Left kidney (tissue), 2 donors: ENCODE results near the gene BLOC1S3. TPM values are rescaled to one million over a fixed set of nuclear protein-coding genes. Genes with fewer than 3 reads are reported as not detected.

Experiments
- DNase-seq: peaks from one replicate; pipeline ENCODE4 v3.0.0-alpha.2; 2013
- polyA plus RNA-seq: library from polyadenylated mRNA; unstranded; fragments of 120-200 nt; gene quantifications from one replicate; pipeline ENCODE4 v1.2.1, GENCODE V29; 2013; ENCODE audit not compliant: insufficient read length

Gene BLOC1S3
- polyA plus RNA-seq, 1 donor = 9.4 TPM

DNA sequence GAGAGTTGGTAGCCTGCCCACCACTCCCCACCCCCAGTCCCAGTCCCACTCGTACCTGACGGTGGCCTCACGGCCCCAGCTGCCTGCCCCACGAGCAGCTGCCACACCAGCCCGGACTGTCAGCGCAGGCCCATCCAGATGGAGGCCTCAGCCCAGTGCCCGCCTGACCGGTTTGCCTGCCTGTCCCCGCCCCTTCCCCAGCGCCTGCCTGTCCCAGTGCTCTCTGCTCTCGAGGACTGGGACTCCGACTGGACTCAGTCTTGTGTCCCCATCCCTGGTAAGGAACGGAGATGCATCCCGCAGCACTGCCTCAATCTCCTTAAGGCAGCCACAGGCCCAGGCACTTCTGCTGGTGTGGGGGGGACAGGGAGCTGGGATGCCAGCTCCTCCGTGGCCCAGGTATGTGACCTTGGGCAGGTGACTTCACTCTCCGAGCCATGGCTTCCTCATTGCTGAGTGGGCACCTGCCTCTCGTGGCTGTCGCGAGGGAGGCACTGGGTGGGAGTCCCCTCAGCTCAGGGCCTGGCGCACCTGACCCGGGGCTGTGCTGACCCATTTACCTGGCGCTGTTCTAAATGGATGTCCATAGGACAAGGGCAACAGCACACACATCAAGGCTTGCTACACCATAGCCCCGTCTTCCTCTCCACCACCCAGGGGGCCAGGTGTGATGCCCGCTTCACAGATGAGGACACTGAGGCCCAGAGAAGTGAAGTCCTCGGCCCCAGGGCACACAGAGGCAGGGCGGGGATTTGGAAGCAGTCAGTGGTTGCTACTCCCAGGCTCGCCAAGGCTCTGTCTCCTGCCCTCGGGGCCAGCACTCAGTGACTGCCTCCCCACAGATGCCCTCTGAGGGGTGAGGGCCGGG, 17.5 kb upstream of the BLOC1S3 start, which contains the start of gene NKPD1:
TSS of gene NKPD1 (minus strand) at position 113 of the 868 bp plus-strand sequence. CDS start 832 bp downstream, outside the sequence.
- no peak for DNase-seq

DNA sequence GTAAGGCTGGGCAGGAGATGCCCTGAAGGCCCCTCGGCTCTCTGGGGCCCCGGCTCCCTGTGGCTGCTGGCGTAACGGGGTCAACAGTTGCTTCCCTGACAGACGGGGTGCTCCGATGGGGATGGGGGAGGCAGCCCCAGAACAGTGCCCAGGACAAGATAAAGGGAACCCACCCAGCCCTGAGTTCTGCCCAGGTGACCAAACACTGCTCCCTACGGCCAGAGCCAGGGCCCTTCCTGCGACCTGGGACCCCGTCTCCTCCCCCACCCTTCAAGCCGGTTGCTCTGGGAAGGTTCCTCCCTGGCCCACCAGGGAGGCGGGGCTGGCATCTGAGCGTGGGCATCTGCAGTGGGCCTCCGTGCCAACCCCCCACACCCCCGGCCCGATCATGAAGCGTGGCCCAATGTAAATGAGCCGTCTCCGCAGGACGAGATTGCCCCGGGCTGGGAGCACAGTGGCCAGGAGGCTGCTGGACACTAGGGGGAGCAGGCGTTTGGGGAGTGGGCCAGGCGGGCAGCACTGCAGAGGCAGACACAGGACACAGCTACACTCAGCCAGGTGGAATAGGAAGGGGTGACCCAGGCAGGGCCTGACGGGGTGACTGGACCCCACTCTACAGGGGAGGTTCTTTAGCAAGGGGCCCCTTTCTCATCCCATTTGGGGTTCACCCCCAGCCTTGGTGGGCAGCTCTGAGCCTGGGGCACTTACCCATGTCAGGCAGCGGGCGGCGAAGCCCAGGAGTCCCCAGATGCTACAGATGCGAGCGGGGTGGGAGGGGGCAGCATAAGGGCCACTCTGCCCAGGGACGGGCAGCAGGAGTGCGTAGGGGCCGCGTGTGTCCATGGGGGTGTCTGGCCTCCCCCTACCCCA, 16.6 kb upstream of the BLOC1S3 start:
- no peak for DNase-seq

DNA sequence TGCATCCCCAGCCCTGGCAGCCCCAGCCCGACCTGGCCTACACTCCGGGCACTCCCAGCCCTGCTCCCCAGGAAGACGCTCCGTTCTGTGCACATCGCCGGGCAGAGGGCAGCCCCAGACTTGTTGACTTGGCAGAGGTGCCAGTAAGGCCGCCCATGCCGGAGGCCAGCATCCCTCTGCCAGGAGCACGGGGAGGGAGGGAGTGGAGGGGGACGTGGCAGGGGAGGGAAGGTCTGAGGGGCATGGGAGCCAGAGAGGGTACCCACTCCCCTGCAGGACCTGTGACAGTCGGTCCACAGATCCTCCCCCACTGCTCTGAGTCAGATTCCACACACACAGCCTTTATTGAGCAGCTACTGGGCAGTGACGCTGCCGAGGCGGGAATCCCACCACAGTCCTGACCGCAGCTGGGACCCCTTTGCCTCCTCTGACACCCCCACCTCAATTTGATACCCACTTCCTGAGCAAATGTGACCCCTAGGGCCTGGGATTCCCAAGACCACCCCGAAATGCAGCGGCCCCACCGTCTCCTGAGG, 15.9 kb upstream of the BLOC1S3 start:
- DNase-seq = no peak

DNA sequence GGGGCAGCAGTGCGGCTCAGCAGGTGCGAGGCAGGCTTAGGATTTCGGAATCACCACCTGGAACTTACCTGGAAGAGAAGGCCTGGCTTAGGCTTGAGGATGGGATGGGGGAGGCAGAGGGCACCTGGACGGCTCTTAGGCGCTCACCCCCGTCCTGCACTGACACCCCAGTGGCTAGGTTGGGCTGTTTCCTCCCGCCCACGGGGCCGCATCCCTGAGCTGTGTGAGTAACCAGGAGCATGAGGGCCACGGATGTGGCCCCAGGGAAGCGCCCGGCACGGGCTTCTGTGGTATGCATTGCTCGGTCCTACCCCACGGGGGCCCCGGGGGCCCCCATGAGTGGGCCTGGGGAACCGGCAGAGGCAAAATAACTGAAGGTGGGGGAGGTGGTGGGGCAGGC, 15.4 kb upstream of the BLOC1S3 start:
- DNase-seq = no peak

DNA sequence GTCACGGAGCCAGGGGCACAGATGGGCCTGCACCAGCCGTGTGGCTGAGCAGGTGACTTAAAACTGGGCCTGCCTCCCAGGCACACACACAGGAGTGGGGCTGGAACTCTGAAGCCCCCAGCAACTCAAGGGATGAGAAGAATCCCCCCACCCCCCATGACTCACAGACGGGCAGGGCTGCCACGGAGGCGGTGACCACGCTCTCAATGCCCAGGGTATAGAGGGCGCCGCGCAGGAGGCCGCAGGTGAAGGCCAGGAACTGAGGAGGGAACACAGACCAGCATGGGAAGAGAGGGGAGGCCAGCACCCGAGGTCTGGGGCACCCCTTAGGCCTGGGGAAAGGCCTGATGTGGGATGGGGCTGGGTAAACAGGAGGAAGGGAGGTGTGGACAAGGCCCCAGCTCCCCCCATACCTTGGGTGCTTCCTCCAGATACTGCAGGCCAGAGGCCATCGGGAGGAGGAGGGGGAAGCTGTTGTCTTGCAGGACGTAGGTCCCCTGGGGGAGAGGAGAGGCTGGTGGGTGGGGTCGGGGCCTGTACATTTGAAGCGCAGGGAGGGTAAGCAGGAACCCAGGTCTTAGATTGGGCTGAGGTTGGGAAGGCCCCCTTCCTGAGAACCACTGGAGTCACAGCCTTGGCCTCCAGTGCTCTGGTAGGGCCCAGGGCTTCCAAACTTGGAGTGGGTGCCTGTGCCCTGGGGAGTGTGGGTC, 14.7 kb upstream of the BLOC1S3 start:
- no peak for DNase-seq

DNA sequence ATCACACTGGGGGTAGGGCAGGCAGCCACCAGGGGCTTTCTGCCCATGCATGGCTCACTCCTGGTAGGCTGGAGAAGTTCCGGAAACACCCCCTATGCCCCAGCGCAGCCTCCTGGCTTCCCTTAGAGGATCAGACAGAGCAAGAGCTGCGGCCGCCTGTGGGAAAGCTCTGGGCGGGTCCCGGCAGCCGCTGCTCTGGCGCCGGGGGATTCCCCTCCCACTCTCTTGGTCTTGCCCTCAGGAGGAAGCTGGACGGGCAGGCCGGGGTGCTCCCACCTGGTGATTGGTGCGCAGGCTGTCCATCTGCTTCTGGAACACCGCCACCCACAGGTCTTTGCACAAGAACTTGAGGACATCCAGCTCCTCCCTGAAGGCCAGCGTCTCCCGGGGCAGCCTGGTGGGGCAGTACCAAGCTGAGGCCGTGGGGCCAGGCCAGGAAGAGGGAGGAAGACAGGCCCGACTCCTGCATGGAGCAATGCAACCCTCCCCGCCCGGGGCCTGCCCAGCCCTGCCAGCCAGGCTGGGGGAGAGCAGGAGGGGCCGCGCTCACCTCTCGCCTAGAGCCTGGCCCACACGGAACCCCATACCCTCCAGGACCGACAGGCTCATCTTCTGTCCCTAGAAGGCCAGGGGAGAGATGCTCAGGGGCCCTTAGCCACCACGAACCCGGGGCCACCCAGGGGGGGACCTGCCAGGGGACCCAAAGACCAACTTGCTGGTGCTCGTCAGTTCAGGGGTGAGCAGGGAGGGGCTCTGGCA, 13.8 kb upstream of the BLOC1S3 start:
- no peak for DNase-seq

DNA sequence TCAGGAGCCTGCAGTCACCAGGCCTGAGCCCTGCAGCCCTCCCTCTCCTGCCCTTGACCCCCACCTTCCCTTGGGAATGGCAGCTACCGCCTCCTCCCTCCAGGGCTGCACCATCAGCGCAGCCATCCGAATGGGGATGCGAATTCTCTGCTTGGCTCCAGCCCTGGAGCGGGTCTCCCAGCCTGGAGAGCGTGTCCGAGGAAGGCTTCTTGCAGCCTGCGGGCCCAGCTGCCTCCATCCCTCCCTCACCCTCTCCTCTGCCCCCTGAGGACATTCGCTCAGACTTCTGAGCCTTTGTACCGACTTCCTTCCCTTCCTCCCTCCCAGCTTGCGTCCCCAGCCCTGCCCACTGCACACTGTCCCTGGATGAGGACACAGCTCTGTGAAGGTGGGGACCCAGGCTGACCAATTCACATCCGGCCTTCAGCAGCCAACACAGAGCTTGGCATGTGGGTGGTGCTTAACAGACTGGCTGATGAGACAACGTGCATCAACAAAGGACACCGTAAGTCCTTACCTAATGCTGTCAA, 11.8 kb upstream of the BLOC1S3 start:
- no peak for DNase-seq

DNA sequence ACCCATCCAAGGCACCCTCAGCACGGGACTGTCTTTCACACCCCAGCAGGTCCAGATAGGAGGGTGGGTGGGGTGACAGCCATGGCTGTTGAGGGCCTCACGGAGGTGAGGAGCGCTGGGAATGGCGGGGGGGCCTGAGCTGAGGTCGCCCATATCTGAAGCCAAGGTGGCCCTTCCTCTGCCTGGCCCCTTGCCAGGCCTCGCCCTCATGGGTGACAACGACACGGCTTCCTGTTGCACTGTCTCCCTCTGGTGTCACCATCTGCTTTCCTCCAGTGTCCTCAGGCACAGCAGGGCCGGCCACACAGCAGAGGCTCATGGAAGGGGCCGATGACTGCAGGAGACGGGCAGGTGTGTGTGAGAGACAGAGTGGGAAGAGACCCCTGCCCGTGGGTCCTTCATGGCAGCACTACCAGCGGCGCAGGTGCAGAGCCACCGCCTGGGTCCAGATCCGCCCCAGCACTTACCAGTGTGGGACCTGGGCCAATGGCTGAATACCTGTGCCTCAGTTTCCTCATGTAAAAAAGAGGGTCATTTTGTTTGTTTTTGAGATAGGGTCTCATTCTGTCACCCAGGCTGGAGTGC, 9.7 kb upstream of the BLOC1S3 start:
- DNase-seq = no peak

DNA sequence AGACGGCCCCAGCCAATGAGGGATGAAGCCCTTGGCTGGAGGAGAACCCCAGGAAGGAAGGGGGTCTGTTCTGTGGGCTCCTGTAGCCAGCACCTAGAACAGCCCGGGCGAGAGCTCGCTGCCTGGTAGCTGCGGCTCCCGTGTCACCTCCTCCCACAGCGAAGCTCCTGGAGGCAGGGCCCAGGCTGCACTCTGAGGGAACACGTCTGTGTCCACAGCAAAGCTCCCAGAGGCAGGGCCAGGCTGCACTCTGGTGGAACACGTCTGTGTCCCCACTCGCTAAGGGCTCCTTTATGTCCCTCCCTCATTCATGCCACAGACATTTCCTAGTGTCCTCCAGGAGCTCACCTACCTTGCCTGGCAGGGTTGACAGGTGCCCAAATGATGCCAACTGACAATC, 9.0 kb upstream of the BLOC1S3 start:
- DNase-seq = no peak

DNA sequence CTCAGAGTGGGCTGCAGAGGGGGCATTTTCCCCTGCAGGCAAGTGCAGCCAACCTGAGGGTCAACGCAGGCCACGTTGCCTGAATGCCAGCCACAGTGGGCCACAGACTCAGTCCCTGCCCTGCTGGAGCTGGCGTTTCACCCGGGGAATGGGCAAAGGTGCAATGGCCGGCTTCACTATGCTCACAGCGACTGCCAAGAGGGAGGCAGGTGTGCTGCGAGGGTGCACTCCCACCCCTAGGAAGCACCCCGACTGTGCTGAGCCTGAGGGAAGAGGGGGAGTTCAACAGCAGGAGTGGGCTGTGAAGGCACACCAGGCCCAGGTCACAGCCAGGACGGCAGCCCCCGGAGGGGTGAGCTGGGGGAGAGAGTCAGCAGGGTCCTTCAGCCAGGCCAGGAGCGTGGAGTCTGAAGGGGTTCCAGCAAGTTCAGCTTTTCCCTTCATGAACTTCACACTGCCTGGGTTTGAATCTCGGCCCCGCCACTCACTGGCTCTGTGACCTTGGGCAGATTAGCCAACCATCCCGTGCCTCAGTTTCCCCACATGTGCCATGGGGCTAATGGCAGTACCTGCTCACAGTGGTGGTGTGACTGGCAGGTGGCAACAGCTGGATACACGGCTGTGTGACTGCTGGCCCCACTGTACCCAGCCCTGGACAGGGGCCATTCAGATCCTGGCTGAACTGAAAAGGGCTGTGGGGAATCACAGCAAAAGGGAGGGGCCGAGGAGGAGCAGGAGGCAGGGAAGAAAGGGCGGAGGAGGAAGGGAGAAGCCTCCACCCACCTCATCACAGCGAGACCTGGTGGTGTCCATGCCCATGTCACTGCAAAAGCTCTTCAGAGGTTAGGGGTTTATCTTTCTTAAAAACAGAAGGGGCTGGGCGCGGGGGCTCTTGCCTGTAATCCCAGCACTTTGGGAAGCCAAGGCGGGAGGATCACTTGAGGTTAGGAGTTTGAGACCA, 8.2 kb upstream of the BLOC1S3 start:
- no peak for DNase-seq

DNA sequence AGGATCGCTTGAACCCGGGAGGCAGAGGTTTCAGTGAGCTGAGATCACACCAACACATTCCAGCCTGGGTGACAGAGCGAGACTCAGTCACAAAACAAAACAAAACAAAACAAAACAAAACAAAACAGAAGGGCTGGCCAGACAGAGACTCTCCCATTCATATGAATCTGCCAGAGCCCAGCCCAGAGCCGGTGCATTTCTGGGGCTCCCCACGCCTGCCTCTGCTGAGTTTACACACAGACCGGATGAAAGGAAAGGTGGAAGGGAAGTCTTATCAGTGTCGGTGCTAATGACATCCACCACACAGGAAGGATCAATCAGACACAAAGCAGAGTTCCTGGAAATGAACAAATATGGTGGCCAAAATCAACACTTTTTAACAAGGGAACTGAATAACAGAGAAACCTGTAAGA, 7.4 kb upstream of the BLOC1S3 start:
- DNase-seq = no peak

DNA sequence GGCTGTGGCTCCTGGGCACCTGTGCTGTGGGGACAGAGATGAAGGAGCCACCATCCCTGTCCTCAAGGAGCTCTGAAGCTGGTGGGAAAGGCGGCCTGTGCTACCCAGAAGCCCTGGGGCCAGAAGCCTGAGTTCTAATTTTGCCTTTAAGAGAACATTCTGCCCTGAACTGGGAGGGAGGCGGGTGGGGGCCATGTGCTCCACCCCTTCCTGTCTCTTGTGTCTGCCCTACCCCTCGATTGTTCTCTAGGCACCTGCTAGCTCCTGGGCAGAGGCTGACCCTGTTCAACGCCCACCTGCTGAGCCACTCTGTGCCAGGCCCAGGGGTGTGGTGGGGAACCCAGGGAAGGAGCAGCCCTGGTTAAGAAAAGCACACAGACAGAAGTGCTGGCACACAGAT, 6.4 kb upstream of the BLOC1S3 start:
- no peak for DNase-seq

DNA sequence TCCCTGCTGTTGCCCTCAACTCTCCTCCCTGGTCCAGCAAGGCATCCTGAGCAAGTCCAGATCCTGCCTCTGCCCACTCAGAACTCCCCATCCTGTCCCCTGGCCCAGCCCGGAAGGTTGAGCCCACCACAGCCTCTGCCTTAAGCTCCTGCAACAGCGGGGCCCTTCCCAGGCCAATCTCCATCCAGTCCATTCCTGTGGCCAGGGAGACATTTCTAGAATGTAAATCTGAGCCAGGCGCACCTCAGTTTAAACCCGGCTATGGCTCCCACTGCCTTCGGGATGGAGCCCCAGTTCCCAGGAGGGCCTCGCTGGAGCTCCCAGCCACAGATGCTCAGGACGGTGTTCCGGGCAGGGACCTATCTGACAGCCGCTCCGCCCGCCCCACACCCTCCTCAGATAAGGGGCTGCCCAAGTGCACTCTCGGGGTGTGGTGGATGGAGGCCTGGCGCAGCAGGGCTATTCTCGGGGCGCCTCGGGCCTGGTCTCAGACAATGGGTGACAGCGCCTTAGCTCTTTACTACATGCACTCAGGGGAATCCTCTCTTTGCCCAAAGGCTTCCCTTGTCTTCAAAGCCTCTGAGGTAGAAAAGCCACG, 5.9 kb upstream of the BLOC1S3 start:
- no peak for DNase-seq

DNA sequence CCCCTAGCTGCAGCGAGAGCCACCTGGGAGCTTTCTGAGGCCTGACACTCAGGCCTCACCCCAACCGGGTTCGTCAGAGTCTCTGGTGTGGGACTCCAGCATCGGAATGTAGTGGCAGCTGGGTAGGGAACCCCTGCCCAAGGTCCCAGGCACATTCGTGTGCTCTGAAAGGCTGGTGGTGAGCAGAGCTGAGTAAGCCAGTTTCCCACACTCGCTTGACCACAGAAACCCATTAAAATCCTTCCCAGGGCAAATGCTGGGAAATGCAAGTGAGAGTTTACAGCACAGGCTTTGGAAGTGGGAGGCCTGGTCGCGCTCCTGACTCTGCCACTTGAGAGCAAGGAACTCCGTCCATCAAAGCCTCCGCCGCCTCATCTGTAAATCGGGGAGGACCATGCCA, 4.8 kb upstream of the BLOC1S3 start:
- no peak for DNase-seq

DNA sequence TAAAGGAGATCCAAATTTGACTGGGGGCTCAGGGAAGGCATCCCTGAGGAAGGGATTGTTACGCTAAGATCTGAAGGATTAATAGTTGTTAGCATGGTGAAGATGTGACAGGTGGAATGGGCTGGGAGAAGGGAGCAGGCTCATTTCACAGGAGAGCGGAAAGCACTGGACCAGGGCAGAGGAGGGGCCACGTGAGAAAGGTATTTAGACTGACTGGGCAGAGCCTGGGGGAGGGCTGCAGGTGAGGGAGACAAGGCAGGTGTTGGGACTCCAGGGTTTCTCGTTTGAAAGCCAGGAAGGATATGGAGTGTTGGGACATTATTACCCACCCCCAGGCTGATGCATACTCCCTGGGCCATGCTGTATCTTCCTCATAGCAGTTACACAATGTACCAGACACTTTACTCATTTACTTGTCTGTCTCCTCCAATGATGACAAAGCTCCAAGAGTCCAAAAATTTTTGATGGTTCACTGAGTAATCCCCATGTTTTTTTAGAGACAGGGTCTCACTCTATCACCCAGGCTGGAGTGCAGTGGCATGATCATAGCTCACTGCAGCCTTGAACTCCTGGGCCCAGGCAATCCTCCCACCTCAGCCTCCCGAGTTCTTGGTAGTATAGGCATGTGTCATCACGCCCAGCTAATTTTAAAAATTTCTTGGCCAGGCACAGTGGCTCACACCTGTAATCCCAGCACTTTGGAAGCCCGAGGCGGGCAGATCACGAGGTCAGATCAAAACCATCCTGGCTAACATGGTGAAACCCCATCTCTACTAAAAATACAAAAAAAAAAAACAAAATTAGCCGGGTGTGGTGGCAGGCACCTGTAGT, 2.9 kb upstream of the BLOC1S3 start:
- no peak for DNase-seq

DNA sequence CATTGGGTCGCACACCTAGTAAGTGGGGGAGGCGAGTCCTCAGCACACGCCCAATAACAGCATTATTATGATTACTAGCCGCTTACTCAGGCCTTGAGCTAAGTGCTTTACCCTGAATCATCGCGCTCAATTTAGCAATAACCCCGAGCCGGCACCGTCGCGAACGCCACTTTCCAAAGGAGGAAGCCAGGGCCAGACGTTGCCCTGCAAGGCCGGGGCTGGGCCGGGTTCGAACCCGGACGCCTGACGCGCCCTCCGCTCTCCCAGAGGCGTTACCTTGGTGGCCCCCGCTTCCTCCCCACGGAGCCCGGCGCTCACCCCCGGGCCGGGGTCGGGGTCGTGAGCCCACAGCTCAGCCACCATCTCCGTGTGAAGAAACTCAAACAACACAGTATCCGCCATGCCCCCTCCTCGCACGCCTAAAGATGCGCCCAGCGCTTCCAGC, 745 bp upstream of the BLOC1S3 start, which contains the start of gene TRAPPC6A:
TSS of gene TRAPPC6A (minus strand) at position 421 of the 445 bp plus-strand sequence. CDS start at position 402, 19 bp downstream.
- DNase-seq = no peak

DNA sequence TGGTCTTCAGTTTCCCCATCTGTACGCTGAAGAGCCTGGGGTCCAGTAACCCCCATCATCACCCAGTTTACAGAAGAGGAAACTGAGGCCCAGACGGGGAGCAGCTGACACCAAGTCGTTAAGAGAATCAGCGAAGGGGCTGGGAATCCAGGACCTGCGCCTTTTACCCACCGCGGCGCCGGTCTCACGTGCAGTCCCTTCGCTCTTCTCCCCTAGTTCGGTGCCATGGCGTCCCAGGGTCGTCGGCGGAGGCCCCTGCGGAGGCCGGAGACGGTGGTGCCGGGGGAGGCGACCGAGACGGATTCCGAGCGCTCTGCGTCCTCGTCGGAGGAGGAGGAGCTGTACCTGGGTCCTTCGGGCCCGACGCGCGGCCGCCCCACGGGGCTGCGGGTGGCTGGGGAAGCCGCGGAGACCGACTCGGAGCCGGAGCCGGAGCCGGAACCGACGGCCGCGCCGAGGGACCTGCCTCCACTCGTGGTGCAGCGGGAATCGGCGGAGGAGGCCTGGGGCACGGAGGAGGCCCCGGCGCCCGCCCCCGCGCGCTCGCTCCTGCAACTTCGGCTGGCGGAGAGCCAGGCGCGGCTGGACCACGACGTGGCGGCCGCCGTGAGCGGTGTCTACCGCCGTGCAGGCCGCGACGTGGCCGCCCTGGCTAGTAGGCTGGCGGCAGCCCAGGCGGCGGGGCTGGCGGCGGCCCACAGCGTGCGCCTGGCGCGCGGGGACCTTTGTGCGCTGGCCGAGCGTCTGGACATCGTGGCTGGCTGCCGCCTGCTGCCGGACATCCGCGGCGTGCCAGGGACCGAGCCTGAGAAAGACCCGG, 698 bp downstream of the BLOC1S3 start:
- DNase-seq = no peak
